A549 (cell line): ENCODE results near the gene INTS7. TPM values are rescaled to one million over a fixed set of nuclear protein-coding genes. Genes with fewer than 3 reads are reported as not detected.
"Not testable (repeated sequence)": the region's sequence is repeated elsewhere in the genome, so short reads cannot be mapped to it uniquely, and the experiment has no call there.

ENCODE experiments used
- ATAC-seq, 2 experiments: fragments of 200-7000 bp in 1 of 2; fragments of >200 bp in 1 of 2; cut with Nextera tagmentation in 1 of 2; cut with Tn5 transposase in 1 of 2; 3 replicates each; pipeline versions ENCODE4 v1.8.0 to v1.9.1; 2018 to 2020; ENCODE audit warnings: mild to moderate bottlenecking in 1 of 2, moderate library complexity in 1 of 2
- CTCF ChIA-PET: fragments of 300-600 bp; sonication (Branson Sonifier 250); formaldehyde crosslinking; extraction: SDS; loops from one replicate; lab custom pipeline; 2021; ENCODE audit warnings: antibody characterized with exemption, inconsistent platforms; lab: Yijun Ruan, JAX
- POLR2A ChIA-PET: fragments of 350-600 bp; formaldehyde crosslinking; extraction: SDS; loops from one replicate; lab custom pipeline; 2021; ENCODE audit warnings: antibody characterized with exemption, inconsistent platforms; lab: Yijun Ruan, JAX
- DNase-seq, 2 experiments: peaks; one replicate each; pipeline versions ENCODE4 v3.0.0 to v3.0.0-alpha.2; 2011 to 2016; ENCODE audit warnings: low read depth in 1 of 2, low spot score in 1 of 2
- FAIRE-seq: peaks from 2 replicates; lab custom pipeline; 2011; peaks lifted over from hg19 to GRCh38; lab: Jason Lieb, UNC
- H3K27ac ChIP-seq, 2 experiments: fragments of >200 bp; sonication (Bioruptor Twin); formaldehyde crosslinking; 3 replicates each; pipeline ENCODE4 v1.5.1; 2016 to 2017
- H3K4me1 ChIP-seq: fragments of >200 bp; sonication (Bioruptor Twin); formaldehyde crosslinking; 3 replicates; pipeline ENCODE4 v1.6.1; 2016
- H3K4me2 ChIP-seq: fragments of >200 bp; sonication (Bioruptor Twin); formaldehyde crosslinking; 3 replicates; pipeline ENCODE4 v1.6.1; 2016
- H3K4me3 ChIP-seq: fragments of >200 bp; sonication (Bioruptor Twin); formaldehyde crosslinking; 3 replicates; pipeline ENCODE4 v1.5.1; 2016
- H3K9me3 ChIP-seq: fragments of >200 bp; sonication (Bioruptor Twin); formaldehyde crosslinking; 3 replicates; pipeline ENCODE4 v1.6.1; 2016
- CHD2 ChIP-seq: fragments of 150-350 bp; IDR thresholded peaks from 2 replicates; pipeline ENCODE4 v1.6.1; 2014; ENCODE audit warnings: low read length; ENCODE audit not compliant: partially characterized antibody
- CHD4 ChIP-seq: fragments of 200-600 bp; sonication (generic); IDR thresholded peaks from 2 replicates; pipeline ENCODE4 v1.6.1; 2016; ENCODE audit warnings: antibody characterized with exemption, mild to moderate bottlenecking, borderline replicate concordance
- EHF ChIP-seq: fragments of 250-450 bp; sonication (Bioruptor Pico); IDR thresholded peaks from 2 replicates; pipeline ENCODE4 v1.5.0; 2020; ENCODE audit warnings: mild to moderate bottlenecking
- EP300 ChIP-seq, 2 experiments: fragments of >200 bp; sonication (Bioruptor Twin); formaldehyde crosslinking; IDR thresholded peaks; 2 replicates in 1 of 2; 3 replicates in 1 of 2; pipeline ENCODE4 v1.6.1; 2016 to 2017
- FOXS1 ChIP-seq: fragments of 250-450 bp; sonication (Bioruptor Pico); IDR thresholded peaks from 2 replicates; pipeline ENCODE4 v1.5.0; 2020; ENCODE audit warnings: mild to moderate bottlenecking, moderate library complexity
- HDAC2 ChIP-seq: fragments of 200-600 bp; sonication (generic); IDR thresholded peaks from 2 replicates; pipeline ENCODE4 v1.6.1; 2016
- HOXB5 ChIP-seq: fragments of 250-450 bp; sonication (Bioruptor Pico); IDR thresholded peaks from 2 replicates; pipeline ENCODE4 v1.5.0; 2020; ENCODE audit warnings: mild to moderate bottlenecking, moderate library complexity
- KDM1A ChIP-seq: fragments of 200-600 bp; sonication (generic); IDR thresholded peaks from 2 replicates; pipeline ENCODE4 v1.6.1; 2016; ENCODE audit warnings: low read depth, mild to moderate bottlenecking
- NFE2L2 ChIP-seq: fragments of 150-350 bp; conservative IDR thresholded peaks from 2 replicates; pipeline ENCODE4 v1.6.1; 2014; ENCODE audit warnings: low read length
- NR3C1 ChIP-seq: fragments of >200 bp; sonication (Bioruptor Twin); formaldehyde crosslinking; IDR thresholded peaks from 3 replicates; pipeline ENCODE4 v1.6.1; 2017
- PHF8 ChIP-seq: fragments of 200-600 bp; sonication (generic); IDR thresholded peaks from 2 replicates; pipeline ENCODE4 v1.6.1; 2016; ENCODE audit warnings: low read depth, mild to moderate bottlenecking, antibody characterized with exemption, moderate library complexity, borderline replicate concordance
- POLR2A ChIP-seq: IDR thresholded peaks from 2 replicates; pipeline ENCODE4 v1.6.1; 2012; ENCODE audit warnings: mild to moderate bottlenecking, low read length
- POLR2AphosphoS2 ChIP-seq: conservative IDR thresholded peaks from 2 replicates; pipeline ENCODE4 v1.6.1; 2012; ENCODE audit warnings: low read length, improper control_type of control experiment, inconsistent platforms
- RCOR1 ChIP-seq: fragments of 150-350 bp; IDR thresholded peaks from 2 replicates; pipeline ENCODE4 v1.6.1; 2014; ENCODE audit warnings: antibody characterized with exemption, low read length, low read depth
- RNF2 ChIP-seq: fragments of 200-600 bp; sonication (generic); IDR thresholded peaks from 2 replicates; pipeline ENCODE4 v1.6.1; 2016; ENCODE audit warnings: low read depth, mild to moderate bottlenecking, antibody characterized with exemption, moderate library complexity, borderline replicate concordance
- TP53 ChIP-seq: fragments of 250-450 bp; sonication (Bioruptor Pico); IDR thresholded peaks from 2 replicates; pipeline ENCODE4 v1.5.0; 2021; ENCODE audit warnings: mild to moderate bottlenecking, moderate library complexity
- ZC3H11A ChIP-seq: fragments of 450-650 bp; IDR thresholded peaks from 2 replicates; pipeline ENCODE4 v1.6.1; 2014; ENCODE audit warnings: antibody characterized with exemption, mild to moderate bottlenecking
- whole genome bisulfite sequencing: methylation state at CpG from one replicate; pipeline ENCODE4 v1.1.6; 2017; ENCODE audit errors: missing lambda C conversion rate; 5-methylcytosine and 5-hydroxymethylcytosine counted together
- polyA plus RNA-seq, 4 experiments: library from polyadenylated mRNA; depleted of rRNA in 3 of 4; stranded (reverse); fragments of >200 nt; fragmentation: RNase III in 1 of 4; extraction: RNeasy Plus Mini Kit Qiagen cat#74134 plus additional on column Dnase treatment in 1 of 4; gene quantifications; 2 replicates in 3 of 4; 3 replicates in 1 of 4; pipeline ENCODE4 v1.2.3, GENCODE V29; 2011 to 2017
- TF ChIP-seq, protein P1 (sequence below): fragments of >200 bp; sonication (Bioruptor Twin); formaldehyde crosslinking; IDR thresholded peaks from 2 replicates; pipeline ENCODE4 v1.6.1; 2016
- TF ChIP-seq, protein P2 (sequence below): IDR thresholded peaks from 2 replicates; pipeline ENCODE4 v1.6.1; 2012
- TF ChIP-seq, protein P3 (sequence below): fragments of 250-450 bp; sonication (Bioruptor Pico); IDR thresholded peaks from 2 replicates; pipeline ENCODE4 v1.5.0; 2021; ENCODE audit warnings: mild to moderate bottlenecking, moderate library complexity, borderline replicate concordance
- TF ChIP-seq, protein P4 (sequence below): fragments of 250-450 bp; sonication (Bioruptor Pico); IDR thresholded peaks from 2 replicates; pipeline ENCODE4 v1.5.0; 2020; ENCODE audit warnings: low read depth, mild to moderate bottlenecking, moderate library complexity
- TF ChIP-seq, protein P5 (sequence below): IDR thresholded peaks from 2 replicates; pipeline ENCODE4 v1.6.1; 2012; ENCODE audit warnings: low read depth, borderline replicate concordance
- TF ChIP-seq, protein P6 (sequence below): fragments of 450-650 bp; IDR thresholded peaks from 2 replicates; pipeline ENCODE4 v1.6.1; 2014; ENCODE audit warnings: antibody characterized with exemption

Gene INTS7
- polyA plus RNA-seq, 2 of the 4 experiments (the other 2 are of a cell fraction) = 21.5 to 47.2 TPM

DNA sequence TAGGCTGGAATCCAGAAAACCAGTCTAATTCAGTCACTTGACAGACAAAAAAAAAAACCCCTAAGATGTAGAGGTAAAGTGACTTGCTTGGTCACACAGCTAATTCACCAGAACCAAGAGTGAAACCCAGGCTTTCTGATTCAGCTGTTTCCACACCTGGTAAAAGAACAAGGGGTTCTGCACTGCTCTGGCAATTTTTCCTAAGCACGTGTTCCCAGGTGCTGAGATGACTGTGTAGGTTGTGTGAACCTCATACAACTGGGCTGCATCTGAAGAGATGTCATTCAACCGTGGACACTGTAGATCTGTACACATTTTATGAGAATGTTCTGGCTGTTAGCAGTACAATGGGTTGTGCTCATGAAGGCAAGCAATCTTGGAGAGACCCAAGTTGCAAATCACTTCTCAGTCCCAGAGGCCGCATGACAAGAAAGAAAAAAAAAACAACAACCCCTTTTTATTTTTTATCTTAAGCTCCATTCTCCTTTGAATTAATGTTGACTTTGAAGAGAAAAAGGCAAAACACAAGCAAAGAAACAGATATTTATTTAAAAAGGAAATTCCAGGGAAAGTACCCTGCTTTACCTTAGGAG lies 95.4 kb downstream of the INTS7 start:
- no peak for ATAC-seq
- no peak for FAIRE-seq
- no peak for TF ChIP-seq TP53
- no peak for TF ChIP-seq RCOR1
- no peak for TF ChIP-seq NFE2L2
- TF ChIP-seq ZC3H11A = no peak
- TF ChIP-seq, protein P1, sequence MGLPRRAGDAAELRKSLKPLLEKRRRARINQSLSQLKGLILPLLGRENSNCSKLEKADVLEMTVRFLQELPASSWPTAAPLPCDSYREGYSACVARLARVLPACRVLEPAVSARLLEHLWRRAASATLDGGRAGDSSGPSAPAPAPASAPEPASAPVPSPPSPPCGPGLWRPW = no peak
- TF ChIP-seq, protein P2, sequence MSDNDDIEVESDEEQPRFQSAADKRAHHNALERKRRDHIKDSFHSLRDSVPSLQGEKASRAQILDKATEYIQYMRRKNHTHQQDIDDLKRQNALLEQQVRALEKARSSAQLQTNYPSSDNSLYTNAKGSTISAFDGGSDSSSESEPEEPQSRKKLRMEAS = no peak
- TF ChIP-seq, protein P3, sequence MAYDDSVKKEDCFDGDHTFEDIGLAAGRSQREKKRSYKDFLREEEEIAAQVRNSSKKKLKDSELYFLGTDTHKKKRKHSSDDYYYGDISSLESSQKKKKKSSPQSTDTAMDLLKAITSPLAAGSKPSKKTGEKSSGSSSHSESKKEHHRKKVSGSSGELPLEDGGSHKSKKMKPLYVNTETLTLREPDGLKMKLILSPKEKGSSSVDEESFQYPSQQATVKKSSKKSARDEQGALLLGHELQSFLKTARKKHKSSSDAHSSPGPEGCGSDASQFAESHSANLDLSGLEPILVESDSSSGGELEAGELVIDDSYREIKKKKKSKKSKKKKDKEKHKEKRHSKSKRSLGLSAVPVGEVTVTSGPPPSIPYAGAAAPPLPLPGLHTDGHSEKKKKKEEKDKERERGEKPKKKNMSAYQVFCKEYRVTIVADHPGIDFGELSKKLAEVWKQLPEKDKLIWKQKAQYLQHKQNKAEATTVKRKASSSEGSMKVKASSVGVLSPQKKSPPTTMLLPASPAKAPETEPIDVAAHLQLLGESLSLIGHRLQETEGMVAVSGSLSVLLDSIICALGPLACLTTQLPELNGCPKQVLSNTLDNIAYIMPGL (CRISPR knock-in tag) = no peak
- TF ChIP-seq, protein P4, sequence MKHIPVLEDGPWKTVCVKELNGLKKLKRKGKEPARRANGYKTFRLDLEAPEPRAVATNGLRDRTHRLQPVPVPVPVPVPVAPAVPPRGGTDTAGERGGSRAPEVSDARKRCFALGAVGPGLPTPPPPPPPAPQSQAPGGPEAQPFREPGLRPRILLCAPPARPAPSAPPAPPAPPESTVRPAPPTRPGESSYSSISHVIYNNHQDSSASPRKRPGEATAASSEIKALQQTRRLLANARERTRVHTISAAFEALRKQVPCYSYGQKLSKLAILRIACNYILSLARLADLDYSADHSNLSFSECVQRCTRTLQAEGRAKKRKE (CRISPR knock-in tag) = no peak
- TF ChIP-seq CHD2 = no peak
- no peak for TF ChIP-seq POLR2A
- no peak for TF ChIP-seq EP300 (IDR thresholded peaks at IDR 0.05)
- TF ChIP-seq KDM1A = no peak
- TF ChIP-seq FOXS1 (CRISPR knock-in tag) = no peak
- no peak for TF ChIP-seq HDAC2
- ChIA-PET POLR2A (interaction anchor here (0.6 kb wide), 1 partner anchor 87 kb away, joined by 4 read pairs; no protein-coding TSS in a partner anchor), CTCF (interaction anchor here (0.9 to 2.6 kb wide), 5 partner anchors 11 to 259 kb away, joined by 4 to 12 read pairs (median 4); no protein-coding TSS in a partner anchor)
- no peak for DNase-seq
- no peaks in the 10 kb centered on the region for H3K9me3 ChIP-seq
- no peak overlapping the region for H3K27ac ChIP-seq
- H3K4me1 ChIP-seq = peaks cover 16% of the 10 kb centered on the region
- H3K4me3 ChIP-seq = no peak overlapping the region
- 79% methylated on average over 3 of the region's 3 CpGs for WGBS
- H3K4me2 ChIP-seq = no peak overlapping the region

DNA sequence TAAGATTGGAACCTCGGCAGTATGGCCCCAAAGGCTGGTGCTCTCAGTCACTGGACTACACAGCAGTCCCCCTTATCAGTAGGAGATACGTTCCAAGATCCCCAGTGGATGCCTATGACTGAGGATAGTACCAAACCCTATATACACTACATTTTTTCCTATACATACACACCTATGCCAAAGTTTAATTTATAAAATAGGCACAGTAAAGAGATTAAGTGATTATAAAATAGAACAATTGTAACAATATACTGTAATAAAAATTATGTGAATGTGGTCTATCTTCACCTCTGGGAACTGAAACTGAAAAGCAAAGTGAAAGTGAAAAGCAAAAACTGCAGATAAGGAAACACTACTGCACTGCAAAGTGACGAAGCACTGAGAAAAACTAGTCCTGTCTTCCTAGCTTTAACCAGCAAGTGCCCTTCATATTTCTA lies 96.8 kb downstream of the INTS7 start:
- POLR2A ChIA-PET = no interaction called here
- DNase-seq = no peak
- TF ChIP-seq HOXB5 (CRISPR knock-in tag) (no peak), CHD4 (no peak)
- Histone ChIP-seq H3K27ac (no peak overlapping the region), H3K4me3 (no peak overlapping the region), H3K4me1 (peaks cover 3% of the 10 kb centered on the region; the same call in 1 of the 3 replicates), H3K9me3 (no peaks in the 10 kb centered on the region), H3K4me2 (no peak overlapping the region)
- ATAC-seq = no peak
- FAIRE-seq = no peak
- 83% methylated on average over 3 of the region's 3 CpGs for WGBS
- CTCF ChIA-PET = interaction anchor here (0.6 to 2.6 kb wide), 3 partner anchors 9 to 240 kb away, joined by 3 to 12 read pairs (median 4); no protein-coding TSS in a partner anchor

DNA sequence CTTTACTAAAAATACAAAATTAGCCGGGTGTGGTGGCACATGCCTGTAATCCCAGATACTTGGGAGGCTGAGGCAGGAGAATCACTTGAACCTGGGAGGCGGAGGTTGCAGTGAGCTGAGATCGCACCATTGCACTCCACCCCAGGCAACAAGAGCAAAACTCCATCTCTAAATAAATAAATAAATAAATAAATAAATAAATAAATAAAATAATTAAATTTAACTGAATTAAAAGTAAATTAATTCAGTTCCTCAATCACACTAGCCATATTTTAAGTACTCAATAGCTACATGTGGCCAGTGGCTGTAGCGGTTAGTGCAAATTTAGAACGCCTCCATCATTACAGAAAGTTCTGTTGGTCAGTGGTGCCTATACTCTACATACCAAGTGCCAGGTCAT lies 97.9 kb downstream of the INTS7 start:
- FAIRE-seq = not testable (repeated sequence)
- TF ChIP-seq ZC3H11A = peak; percentile 32

DNA sequence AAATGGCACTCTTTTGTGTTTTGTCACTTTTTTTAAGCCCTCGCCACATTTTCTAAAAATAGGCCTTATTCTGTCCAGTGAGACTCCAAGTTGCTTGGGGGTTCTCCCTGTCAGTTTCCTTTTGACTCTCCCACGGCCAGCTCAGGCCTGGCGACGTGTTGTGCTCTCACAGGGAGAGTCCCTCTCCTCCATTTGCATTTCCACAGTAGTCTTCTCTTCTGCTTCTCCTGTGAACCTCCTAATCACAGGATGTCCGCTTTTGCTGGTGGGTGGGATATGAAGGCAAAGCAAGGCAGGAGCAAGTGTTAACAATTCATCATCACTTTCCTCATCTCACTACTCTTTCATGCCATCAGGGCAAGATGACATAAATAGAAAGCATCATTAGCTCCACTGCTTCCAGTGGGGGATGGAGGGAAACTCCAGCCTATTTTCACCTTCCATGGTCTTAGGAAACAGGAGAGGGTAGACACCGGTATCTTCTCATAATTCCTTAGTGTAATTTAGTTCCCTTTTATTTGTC lies 99.8 kb downstream of the INTS7 start:
- 0 out of 6 replicates have a peak overlapping the region, but pooled peaks of 1 of the 2 experiments have one; percentile 15 for H3K27ac ChIP-seq
- no peak for DNase-seq
- no peaks in the 10 kb centered on the region for H3K9me3 ChIP-seq
- WGBS = 91% methylated on average over 6 of the region's 6 CpGs
- H3K4me2 ChIP-seq = no peak overlapping the region
- no peak for TF ChIP-seq EHF
- no peak for TF ChIP-seq RNF2
- TF ChIP-seq POLR2AphosphoS2 = no peak
- TF ChIP-seq PHF8 = no peak
- TF ChIP-seq, protein P5, sequence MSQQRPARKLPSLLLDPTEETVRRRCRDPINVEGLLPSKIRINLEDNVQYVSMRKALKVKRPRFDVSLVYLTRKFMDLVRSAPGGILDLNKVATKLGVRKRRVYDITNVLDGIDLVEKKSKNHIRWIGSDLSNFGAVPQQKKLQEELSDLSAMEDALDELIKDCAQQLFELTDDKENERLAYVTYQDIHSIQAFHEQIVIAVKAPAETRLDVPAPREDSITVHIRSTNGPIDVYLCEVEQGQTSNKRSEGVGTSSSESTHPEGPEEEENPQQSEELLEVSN = no peak
- TF ChIP-seq, protein P6, sequence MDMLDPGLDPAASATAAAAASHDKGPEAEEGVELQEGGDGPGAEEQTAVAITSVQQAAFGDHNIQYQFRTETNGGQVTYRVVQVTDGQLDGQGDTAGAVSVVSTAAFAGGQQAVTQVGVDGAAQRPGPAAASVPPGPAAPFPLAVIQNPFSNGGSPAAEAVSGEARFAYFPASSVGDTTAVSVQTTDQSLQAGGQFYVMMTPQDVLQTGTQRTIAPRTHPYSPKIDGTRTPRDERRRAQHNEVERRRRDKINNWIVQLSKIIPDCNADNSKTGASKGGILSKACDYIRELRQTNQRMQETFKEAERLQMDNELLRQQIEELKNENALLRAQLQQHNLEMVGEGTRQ = no peak
- TF ChIP-seq, protein P4 (CRISPR knock-in tag) = no peak
- no peak for TF ChIP-seq NR3C1
- TF ChIP-seq ZC3H11A = no peak
- TF ChIP-seq, protein P2 = no peak
- TF ChIP-seq, all 56 proteins: peak for 0
- ChIA-PET POLR2A (no interaction called here), CTCF (interaction anchor here (0.8 to 3.0 kb wide), 3 partner anchors 9 to 237 kb away, joined by 5 to 21 read pairs (median 12); partner anchors contain the start of genes DTL and INTS7)
- H3K4me3 ChIP-seq = no peak overlapping the region
- H3K4me1 ChIP-seq = no peaks in the 10 kb centered on the region
- no peak for FAIRE-seq
- no peak for ATAC-seq

More for the DNA sequence above, 97.9 kb downstream of the INTS7 start:
- H3K4me1 ChIP-seq, CTCF ChIA-PET, H3K27ac ChIP-seq, H3K4me2 ChIP-seq, POLR2A ChIA-PET, H3K4me3 ChIP-seq, ATAC-seq, DNase-seq, H3K9me3 ChIP-seq: not testable (repeated sequence)
- 93% methylated on average over 5 of the region's 5 CpGs for whole genome bisulfite sequencing
